Mucosa of descending colon (tissue), 3 donors: ENCODE measurements around the gene KIF4A. TPM values are rescaled to one million over a fixed set of nuclear protein-coding genes. Genes with fewer than 3 reads are reported as not detected.
"Not testable (repeated sequence)": the region's sequence is repeated elsewhere in the genome, so short reads cannot be mapped to it uniquely, and the experiment has no call there.

ENCODE experiments used
- ATAC-seq: fragments of 200-7000 bp; cut with Tn5 transposase; one replicate; pipeline ENCODE4 v1.9.1; 2020; ENCODE audit warnings: mild to moderate bottlenecking, moderate library complexity
- DNase-seq, 3 donors: peaks; one replicate each; pipeline ENCODE4 v3.0.0-alpha.2; 2020
- H3K36me3 ChIP-seq: fragments of 200-600 bp; one replicate; pipeline ENCODE4 v1.8.0; 2021; ENCODE audit warnings: low read depth, mild to moderate bottlenecking
- H3K4me1 ChIP-seq: fragments of 200-600 bp; one replicate; pipeline ENCODE4 v1.8.0; 2021; ENCODE audit warnings: low read depth, mild to moderate bottlenecking
- H3K4me3 ChIP-seq: fragments of 200-600 bp; one replicate; pipeline ENCODE4 v1.8.0; 2021; ENCODE audit warnings: mild to moderate bottlenecking
- H3K9me3 ChIP-seq: fragments of 200-600 bp; one replicate; pipeline ENCODE4 v1.8.0; 2021; ENCODE audit warnings: mild to moderate bottlenecking
- intact Hi-C, 2 donors: fragments of 100-400 bp; cut with DNase I in 1 of 2; cut with micrococcal nuclease in 1 of 2; formaldehyde crosslinking; loops; one replicate each; pipeline versions ENCODE4 v1.11.0 to v1.11.1; 2022; cut with DNase I, micrococcal nuclease
- total RNA-seq, 3 donors: library from RNA; stranded (reverse); fragmentation: NEBNext Ultra II Directional in 2 of 3; extraction: Animal tissue kit (Norgen Biotek cat#: 25700) in 2 of 3; gene quantifications; one replicate each; pipeline versions ENCODE4 v1.2.1 to v1.2.4, GENCODE V29; 2021 to 2023
- TF ChIP-seq, protein P1 (sequence below): fragments of 200-600 bp; IDR thresholded peaks from one replicate; pipeline ENCODE4 v1.8.0; 2022; ENCODE audit warnings: antibody characterized with exemption, mild to moderate bottlenecking
- donor health status: DM: no; HTN: no; CAD: no; lungs with moderate emphysema.
- donor health status: DM: no; HTN: no; CAD: no.
- donor health status: DM: no; HTN: yes; CAD: no.

Gene KIF4A
- total RNA-seq, 3 donors from 2014 or later = 1.5 to 10.7 (median 3.1) TPM

DNA sequence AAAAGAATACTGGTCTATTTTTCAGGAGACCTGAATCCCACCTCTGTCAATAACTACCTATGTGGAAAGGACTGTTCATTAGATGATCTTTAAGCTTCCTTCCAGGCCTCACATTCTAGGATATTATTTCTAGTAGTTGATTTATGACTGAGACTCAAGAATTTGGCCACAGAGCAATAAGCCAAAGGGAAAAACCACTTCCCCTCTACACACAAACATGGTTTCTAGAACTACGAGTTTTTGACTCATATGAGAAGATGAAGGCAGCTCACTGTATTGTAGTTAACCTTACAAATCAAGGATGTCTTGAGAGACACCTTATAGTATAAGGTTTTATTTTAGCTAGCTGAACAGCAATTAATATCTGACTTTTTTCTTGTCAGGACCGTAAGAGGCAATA, 96.3 kb downstream of the KIF4A start:
- Histone ChIP-seq H3K36me3 (no peaks in the 10 kb centered on the region), H3K4me1 (no peaks in the 10 kb centered on the region), H3K9me3 (no peaks in the 10 kb centered on the region), H3K4me3 (no peak overlapping the region)
- DNase-seq = no peak
- intact Hi-C loops = no loop called here
- TF ChIP-seq, protein P1, sequence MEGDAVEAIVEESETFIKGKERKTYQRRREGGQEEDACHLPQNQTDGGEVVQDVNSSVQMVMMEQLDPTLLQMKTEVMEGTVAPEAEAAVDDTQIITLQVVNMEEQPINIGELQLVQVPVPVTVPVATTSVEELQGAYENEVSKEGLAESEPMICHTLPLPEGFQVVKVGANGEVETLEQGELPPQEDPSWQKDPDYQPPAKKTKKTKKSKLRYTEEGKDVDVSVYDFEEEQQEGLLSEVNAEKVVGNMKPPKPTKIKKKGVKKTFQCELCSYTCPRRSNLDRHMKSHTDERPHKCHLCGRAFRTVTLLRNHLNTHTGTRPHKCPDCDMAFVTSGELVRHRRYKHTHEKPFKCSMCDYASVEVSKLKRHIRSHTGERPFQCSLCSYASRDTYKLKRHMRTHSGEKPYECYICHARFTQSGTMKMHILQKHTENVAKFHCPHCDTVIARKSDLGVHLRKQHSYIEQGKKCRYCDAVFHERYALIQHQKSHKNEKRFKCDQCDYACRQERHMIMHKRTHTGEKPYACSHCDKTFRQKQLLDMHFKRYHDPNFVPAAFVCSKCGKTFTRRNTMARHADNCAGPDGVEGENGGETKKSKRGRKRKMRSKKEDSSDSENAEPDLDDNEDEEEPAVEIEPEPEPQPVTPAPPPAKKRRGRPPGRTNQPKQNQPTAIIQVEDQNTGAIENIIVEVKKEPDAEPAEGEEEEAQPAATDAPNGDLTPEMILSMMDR = no peak
- ATAC-seq = no peak

DNA sequence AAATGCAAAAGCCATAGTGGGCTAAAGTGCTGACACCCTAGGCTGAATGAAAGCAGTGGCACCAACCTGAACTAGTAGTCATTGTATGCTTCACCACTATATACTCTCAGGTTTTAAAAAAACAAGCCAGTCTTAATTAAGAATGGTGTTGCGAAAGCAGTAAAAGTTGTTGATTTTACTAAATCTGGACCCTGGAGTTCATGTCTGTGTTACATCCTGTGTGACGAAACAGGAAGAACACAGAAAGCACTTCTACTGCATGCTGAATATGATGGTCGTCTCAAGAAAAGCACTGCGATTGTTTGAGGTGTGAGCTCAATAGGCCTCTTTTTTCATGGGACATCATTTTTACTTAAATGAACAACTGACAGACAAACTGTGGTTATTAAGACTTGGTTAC, 109.0 kb downstream of the KIF4A start:
- H3K36me3 ChIP-seq = no peaks in the 10 kb centered on the region
- H3K4me1 ChIP-seq = no peaks in the 10 kb centered on the region
- TF ChIP-seq, protein P1 = no peak
- H3K9me3 ChIP-seq = no peaks in the 10 kb centered on the region
- H3K4me3 ChIP-seq = no peak overlapping the region
- DNase-seq = no peak
- ATAC-seq = no peak
- intact Hi-C loops = no loop called here

DNA sequence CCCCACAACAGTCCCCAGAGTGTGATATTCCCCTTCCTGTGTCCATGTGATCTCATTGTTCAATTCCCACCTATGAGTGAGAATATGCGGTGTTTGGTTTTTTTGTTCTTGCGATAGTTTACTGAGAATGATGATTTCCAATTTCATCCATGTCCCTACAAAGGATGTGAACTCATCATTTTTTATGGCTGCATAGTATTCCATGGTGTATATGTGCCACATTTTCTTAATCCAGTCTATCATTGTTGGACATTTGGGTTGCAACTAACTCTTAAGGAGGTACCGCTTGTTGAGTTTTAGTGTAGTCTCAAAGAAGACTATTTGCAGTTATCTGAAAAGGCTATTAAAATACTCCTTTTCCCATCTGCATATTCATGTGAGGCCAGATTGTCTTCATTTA, 110.3 kb downstream of the KIF4A start:
- intact Hi-C loops, H3K36me3 ChIP-seq, H3K4me3 ChIP-seq, H3K9me3 ChIP-seq, DNase-seq, H3K4me1 ChIP-seq, ATAC-seq: not testable (repeated sequence)

DNA sequence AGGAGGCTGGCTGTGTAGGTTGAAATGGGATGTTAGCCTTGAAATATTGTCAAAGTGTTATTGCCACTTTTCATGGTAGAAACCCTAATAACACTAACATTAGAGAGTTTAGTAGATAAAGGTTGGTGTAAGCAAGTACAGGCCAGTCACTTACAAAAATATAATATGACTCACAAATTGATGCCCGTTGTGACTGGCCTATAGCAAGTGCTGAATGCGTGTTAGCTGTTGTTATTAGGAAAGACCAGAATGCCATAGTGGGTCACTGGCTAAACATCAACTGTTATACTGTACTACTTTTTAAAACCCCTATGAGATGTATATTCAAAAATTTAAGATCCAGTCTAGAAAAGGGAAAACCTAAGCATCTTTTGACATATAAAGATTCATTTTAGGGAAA, 112.8 kb downstream of the KIF4A start:
- ATAC-seq = no peak
- no peaks in the 10 kb centered on the region for H3K36me3 ChIP-seq
- no peak for DNase-seq
- H3K9me3 ChIP-seq = no peaks in the 10 kb centered on the region
- H3K4me1 ChIP-seq = no peaks in the 10 kb centered on the region
- intact Hi-C loops = no loop called here
- H3K4me3 ChIP-seq = no peak overlapping the region
- TF ChIP-seq, protein P1 = no peak

DNA sequence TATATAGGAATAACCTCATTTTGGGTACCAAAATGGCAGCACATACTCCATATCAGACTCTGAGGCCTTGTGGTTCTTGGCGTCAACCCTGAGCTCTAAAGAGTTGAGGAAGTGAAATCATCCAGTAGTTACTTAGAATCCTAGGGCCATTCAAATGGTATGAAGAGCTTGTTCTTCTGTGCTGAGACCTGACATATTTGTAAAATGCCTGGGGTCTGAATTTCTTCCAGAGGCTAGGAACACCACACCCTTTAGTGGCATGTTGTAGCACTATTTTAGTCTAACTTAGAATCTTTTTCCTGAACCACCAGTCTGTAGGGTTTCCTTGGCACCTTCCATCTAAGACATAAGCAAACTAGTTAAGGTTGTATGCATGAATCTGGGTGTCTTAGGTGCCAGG, 115.1 kb downstream of the KIF4A start:
- no peak for DNase-seq
- no peaks in the 10 kb centered on the region for H3K9me3 ChIP-seq
- ATAC-seq = no peak
- no peak overlapping the region for H3K4me3 ChIP-seq
- H3K36me3 ChIP-seq = no peaks in the 10 kb centered on the region
- TF ChIP-seq, protein P1 = no peak
- intact Hi-C loops = no loop called here
- H3K4me1 ChIP-seq = no peaks in the 10 kb centered on the region

DNA sequence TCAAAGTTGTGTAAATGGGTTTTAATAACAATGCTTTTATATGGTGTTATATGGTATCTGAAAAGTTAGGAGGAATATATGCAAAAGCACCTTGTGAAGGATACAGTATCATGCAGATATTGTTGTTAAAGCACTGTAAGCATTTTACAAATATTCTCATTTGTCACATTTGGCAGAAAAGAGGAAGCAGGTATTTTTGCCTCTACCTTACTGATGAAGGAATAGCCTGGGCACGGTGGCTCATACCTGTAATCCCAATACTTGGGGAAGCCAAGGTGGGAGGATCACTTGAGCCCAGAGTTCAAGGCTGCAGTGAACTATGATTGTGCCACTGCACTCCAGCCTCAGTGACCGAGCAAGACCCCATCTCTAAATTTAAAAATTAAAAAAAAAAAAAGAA, 121.0 kb downstream of the KIF4A start:
- intact Hi-C loops = no loop called here
- no peak for ATAC-seq
- DNase-seq = no peak
- Histone ChIP-seq H3K9me3 (no peaks in the 10 kb centered on the region), H3K4me1 (no peaks in the 10 kb centered on the region), H3K4me3 (no peak overlapping the region), H3K36me3 (no peaks in the 10 kb centered on the region)
- TF ChIP-seq, protein P1 = no peak
